Ammon's horn (tissue), 1 donor: Measurements from ENCODE around the gene CSNK2A1.
"Not testable (repeated sequence)": the region's sequence is repeated elsewhere in the genome, so short reads cannot be mapped to it uniquely, and the experiment has no call there.

Experiments
- DNase-seq: peaks from one replicate; pipeline ENCODE4 v3.0.0-alpha.2; 2016; ENCODE audit warnings: low spot score

Gene CSNK2A1

GRCh38 chr20:483815-484644 is 59.6 kb downstream of the CSNK2A1 start:
- peak; percentile 23 for DNase-seq

DNA sequence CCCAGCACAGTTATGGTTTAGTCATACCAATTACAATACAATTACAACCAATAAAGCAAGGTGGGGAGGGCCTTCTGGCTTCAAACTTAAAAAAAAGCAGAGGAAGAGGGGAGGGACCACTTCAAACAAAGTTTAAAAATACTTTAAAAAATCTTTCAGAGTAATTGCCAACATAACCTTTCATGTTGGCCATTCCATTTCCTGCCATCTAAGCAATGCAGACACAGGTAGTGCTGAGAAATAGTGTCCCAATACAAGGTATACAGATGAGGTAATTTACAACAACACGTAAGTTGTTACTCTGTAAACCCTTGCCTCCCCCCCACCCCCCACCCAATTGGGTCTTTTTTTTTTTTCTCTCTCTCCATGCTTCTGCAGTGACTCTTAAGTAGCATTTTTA is 62.4 kb downstream of the CSNK2A1 start:
- no peak for DNase-seq

- DNase-seq: no peak
Observed at GRCh38 chr20:480044-480443, 63.5 kb downstream of the CSNK2A1 start.

- no peak for DNase-seq
Observed at GRCh38 chr20:479487-479886, 64.1 kb downstream of the CSNK2A1 start.

DNA sequence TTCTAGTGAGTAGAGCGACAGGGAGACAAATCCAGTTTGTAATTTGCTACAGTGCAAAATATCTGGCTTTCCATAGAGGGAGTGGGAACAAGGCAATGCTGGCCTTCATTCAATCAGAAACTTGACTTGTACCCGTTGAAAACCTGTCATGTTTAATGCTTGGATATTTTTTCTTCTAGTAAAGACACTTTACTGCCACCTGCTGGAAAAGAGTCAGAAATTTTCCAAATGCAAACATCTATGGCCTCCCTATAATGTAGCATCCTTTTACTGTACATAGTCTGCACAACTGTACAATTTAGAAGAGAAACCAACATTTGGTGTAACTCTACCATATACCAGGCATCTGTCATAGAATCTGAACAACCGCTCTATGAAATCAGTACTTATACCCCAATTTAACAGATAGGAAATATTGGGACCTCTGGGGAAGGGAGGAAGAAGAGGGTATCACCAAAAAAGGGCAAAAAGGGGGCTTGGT is 64.6 kb downstream of the CSNK2A1 start:
- DNase-seq: peak; percentile 54

GRCh38 chr20:478010-478948 is 65.3 kb downstream of the CSNK2A1 start:
- no peak for DNase-seq

- not testable (repeated sequence) for DNase-seq
Observed at GRCh38 chr20:476561-477249, 66.9 kb downstream of the CSNK2A1 start.

DNA sequence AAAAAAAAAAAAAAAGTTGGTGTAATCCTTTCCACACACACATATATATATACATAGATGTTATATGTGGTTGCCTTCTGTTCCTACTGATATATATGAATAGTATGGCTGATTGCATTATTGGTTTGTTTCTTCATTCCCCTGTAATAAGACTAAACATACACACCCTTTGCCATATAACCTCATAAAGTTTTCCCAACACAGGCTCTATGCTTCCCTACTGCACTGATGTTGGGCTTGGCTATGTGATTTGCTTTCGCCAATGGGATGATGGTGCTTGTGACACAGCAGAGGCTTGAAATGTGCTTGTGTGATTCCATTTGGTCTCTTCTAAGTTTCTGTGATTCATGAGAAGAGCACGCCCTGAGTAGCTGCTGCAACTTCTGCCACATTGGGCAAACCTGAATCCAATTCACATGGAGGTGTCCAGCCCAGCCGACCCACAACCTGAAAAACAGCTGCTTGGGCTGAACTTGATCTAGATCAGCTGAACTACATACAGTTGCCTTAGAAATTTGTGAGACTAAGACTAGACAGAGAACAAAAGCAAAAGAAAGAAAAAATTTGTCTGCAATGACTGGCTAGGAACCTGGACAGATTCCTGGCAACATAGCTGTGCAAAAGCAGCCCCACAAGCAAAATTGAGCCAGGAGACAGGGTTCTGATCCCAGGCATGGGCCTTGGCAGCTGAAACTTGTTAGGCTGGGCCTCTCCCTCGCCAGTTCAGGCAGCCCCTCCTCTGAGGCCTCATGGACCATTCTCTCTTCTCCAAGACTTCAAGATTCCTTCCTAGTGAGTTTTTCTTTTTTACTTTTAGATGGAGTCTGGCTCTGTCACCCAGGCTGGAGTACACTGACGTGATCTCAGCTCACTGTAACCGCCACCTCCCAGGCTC is 67.9 kb downstream of the CSNK2A1 start:
- no peak for DNase-seq

- no peak for DNase-seq
Observed at GRCh38 chr20:474581-474980, 69.0 kb downstream of the CSNK2A1 start.

DNA sequence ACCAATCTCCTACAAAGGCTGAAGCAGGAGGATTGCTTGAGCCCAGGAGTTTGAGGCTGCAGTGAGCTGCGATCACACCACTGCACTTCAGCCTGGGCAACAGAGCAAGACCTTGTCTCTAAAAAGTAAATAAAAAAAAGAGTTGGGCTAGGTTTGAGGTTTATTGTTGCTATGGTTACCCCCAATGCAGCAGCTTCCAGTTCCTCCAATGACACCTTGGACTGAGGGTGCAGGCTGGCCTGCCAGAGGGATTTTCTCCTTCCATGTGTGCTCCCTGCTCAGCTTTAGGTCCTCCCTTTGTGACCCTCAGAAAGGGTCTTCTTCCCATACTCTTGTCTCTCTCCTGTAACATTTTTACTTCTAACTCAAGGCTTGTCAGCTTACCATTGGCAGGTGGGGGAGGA is 70.7 kb downstream of the CSNK2A1 start:
- no peak for DNase-seq

DNA sequence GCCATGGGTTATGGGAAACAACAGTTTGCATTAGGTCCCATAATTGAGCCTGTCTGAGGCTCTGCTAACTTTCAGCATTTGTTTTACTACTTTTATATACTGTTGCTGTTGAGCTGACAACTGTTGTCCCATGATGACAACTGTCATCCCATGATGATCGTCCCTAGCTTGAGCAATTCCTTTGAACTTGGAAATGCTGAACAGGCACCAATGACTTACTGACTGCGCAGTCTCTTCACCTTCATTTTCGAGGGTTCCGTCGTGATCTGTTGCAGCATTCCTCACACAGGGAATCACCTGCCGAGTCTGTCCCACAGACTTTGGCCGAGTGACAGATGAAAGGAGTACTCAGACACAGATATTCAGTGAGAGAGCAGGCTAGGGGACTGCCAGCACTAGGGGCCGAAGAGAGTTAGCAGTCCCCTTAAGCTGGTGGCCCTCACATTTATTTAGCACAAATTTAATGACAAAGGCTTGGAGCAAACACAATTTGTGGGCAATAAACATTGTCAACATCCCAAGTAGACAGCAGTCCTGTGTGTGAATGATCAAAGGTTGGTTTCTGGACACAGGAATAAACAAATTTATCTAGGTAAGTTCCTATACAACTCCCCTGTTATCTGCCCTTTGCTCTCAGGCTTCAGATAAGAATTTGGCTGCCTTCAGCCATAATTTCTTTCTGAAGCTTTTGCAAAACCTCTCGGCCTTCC is 71.3 kb downstream of the CSNK2A1 start:
- DNase-seq: no peak

- no peak for DNase-seq
Observed at GRCh38 chr20:469746-470490, 73.7 kb downstream of the CSNK2A1 start.

DNA sequence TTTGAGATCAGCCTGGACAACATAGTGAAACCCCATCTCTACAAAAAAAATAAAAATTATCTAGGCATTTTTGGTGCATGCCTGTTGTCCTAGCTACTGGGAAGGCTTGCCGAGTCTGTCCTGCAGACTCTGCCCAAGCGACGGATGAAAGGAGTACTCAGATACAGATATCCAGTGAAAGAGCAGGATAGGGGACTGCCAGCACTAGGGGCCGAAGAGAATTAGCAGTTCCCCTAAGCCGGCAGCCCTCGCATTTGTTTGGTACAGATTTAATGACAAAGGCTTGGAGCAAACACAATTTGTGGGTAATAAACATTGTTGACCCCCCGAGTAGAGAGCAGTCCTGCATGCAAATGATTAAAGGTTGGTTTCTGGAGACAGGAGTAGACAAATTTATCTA is 75.8 kb downstream of the CSNK2A1 start:
- no peak for DNase-seq

DNA sequence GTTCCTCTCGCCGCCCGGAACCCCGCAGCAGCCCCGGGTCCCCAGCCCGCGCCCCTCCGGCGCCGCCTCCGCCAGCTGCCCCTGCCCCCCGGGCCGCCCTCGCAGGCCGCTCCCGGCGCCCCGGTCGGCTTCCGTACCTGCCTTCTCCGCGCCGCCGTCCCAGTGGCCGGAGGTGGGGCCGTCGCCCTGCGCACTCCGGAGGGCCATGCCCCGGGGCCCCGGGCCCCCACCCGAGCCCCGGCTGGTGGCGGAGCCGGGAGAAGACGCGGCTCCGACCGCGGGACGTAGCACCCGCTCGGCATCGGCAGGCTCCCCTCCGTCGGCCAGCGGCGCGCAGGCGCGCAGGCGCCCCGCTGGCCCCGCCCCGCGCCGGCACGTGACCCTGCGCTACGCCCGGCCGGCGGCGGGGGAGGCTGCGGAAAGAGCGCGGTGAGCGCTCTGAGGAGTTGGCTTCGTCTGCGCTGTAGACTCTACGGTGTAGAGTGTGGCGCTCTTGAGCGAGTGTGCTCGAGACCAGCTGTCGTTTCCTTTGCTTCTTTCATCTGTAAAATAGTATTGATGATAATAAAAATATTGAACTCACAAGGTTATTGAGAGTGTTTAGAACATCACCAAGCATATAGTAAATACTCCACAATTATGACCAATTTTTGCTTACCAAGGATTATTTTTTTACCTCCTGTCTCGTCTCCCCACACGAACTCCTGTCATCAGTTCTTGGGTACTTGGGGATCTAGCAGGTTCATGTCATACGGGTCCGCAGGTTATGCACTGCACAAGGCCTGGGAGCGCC is 81.2 kb downstream of the CSNK2A1 start, which contains the start of gene TBC1D20:
Gene TBC1D20 (minus strand): TSS at position 335 of the 793 bp plus-strand sequence. CDS start 128 bp downstream, at position 207.
- peak; percentile 95 for DNase-seq

DNA sequence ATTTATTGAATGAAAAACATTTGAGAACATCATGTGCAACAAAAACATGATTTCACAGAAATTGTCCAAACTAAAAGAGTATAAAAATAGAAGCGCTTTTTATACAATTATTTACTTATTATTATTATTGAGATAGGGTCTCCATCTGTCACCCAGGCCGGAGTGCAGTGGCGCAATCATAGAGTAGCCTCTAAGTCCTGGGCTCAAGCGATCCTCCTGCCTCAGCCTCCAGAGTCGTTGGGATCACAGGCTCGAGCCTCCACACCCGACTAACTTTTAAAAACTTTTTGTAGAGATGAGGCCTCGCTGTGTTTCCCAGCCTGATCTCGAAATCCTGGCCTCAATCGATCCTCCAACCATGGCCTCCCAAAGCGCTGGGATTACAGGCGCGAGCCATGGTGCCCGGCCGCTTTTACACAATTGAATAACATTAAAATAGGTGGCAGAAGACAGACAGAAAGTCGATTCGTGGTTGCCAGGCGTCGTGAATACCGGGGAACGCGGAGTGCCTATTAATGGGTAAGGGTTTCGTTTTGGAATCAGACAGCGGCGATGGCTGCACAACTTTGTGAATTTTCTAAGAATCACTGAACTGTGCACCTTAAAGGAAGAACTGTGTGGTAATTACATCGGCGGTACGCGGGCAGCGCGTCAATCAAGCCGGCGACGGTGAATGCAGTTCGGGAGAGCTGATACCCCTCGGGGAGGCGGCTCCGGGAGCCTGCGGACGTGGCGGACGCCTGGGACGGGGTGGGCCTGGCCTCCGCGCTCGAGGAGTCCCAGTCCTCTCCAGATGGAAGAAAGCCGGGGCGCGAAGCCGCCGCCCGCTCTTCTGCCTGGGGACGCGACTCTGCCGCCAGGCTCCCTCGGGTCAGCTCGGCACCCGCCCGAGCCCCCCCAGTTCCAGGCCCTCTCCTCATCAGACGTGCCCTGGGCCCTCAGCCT is 82.1 kb downstream of the CSNK2A1 start:
- DNase-seq: peak; percentile 38

GRCh38 chr20:460707-461106 is 82.9 kb downstream of the CSNK2A1 start:
- DNase-seq: no peak

GRCh38 chr20:460180-460579 is 83.4 kb downstream of the CSNK2A1 start:
- no peak for DNase-seq

GRCh38 chr20:458776-459175 is 84.8 kb downstream of the CSNK2A1 start:
- no peak for DNase-seq
